Heart right ventricle (tissue), 16 donors: ENCODE data around the gene NOXRED1. TPM values are rescaled to one million over a fixed set of nuclear protein-coding genes. Genes with fewer than 3 reads are reported as not detected.

ENCODE experiments used
- ATAC-seq, 8 donors: fragments of 200-7000 bp; cut with Tn5 transposase; one replicate each; pipeline ENCODE4 v1.9.1; 2020; ENCODE audit warnings: mild to moderate bottlenecking in 8 of 8, moderate library complexity in 8 of 8, moderate number of reproducible peaks in 1 of 8
- DNase-seq, 2 donors: peaks; one replicate each; pipeline ENCODE4 v3.0.0-alpha.2; 2020
- H3K27ac ChIP-seq, 10 donors: fragments of 200-600 bp; sonication (generic) in 2 of 10; one replicate each; pipeline versions ENCODE4 v1.5.0 to v1.8.0; 2020 to 2022; ENCODE audit warnings: mild to moderate bottlenecking in 3 of 10
- H3K27me3 ChIP-seq, 7 donors: fragments of 200-600 bp; one replicate each; pipeline ENCODE4 v1.8.0; 2021 to 2022; ENCODE audit warnings: mild to moderate bottlenecking in 2 of 7
- H3K36me3 ChIP-seq, 9 donors: fragments of 200-600 bp; sonication (generic) in 1 of 9; one replicate each; pipeline versions ENCODE4 v1.5.0 to v1.8.0; 2020 to 2022; ENCODE audit warnings: mild to moderate bottlenecking in 2 of 9
- H3K4me1 ChIP-seq, 9 donors: fragments of 200-600 bp; sonication (generic) in 1 of 9; one replicate each; pipeline versions ENCODE4 v1.5.0 to v1.8.0; 2020 to 2022; ENCODE audit warnings: mild to moderate bottlenecking in 4 of 9
- H3K4me3 ChIP-seq, 10 donors: fragments of 200-600 bp; sonication (generic) in 2 of 10; one replicate each; pipeline versions ENCODE4 v1.5.0 to v1.8.0; 2020 to 2022; ENCODE audit warnings: mild to moderate bottlenecking in 7 of 10, moderate library complexity in 2 of 10
- H3K9me3 ChIP-seq, 11 donors: fragments of 200-600 bp in 10 of 11; sonication (generic) in 2 of 11; one replicate each; pipeline versions ENCODE4 v1.5.0 to v1.8.0; 2013 to 2022; ENCODE audit warnings: mild to moderate bottlenecking in 2 of 11, control low read depth in 1 of 11, moderate library complexity in 1 of 11
- CTCF ChIP-seq, 9 donors: fragments of 200-600 bp; sonication (generic) in 2 of 9; IDR thresholded peaks; one replicate each; pipeline versions ENCODE4 v1.5.0 to v1.8.0; 2021 to 2022; ENCODE audit warnings: antibody characterized with exemption in 9 of 9, mild to moderate bottlenecking in 5 of 9, moderate library complexity in 1 of 9
- WGBS, 2 donors: extraction: QIAGEN DNeasy Blood & Tissue Kit; methylation state at CpG; one replicate each; pipeline ENCODE4 v1.1.7; 2013; ENCODE audit warnings: inconsistent platforms in 1 of 2; 5-methylcytosine and 5-hydroxymethylcytosine counted together
- intact Hi-C, 10 donors: fragments of 100-400 bp; cut with DNase I; formaldehyde crosslinking; loops; one replicate each; pipeline versions ENCODE4 v1.11.1 to v1.14.2; 2022
- polyA plus RNA-seq, 2 donors: library from polyadenylated mRNA; stranded (reverse); fragments of 200-250 nt; gene quantifications; one replicate each; pipeline ENCODE4 v1.2.3, GENCODE V29; 2013
- total RNA-seq, 10 donors: library from RNA; stranded (reverse); fragmentation: NEBNext Ultra II Directional in 3 of 10; extraction: Animal tissue kit (Norgen Biotek cat#: 25700) in 3 of 10; gene quantifications; one replicate each; pipeline versions ENCODE4 v1.2.1 to v1.2.4, GENCODE V29; 2021 to 2023
- donor health status: Arrhythmogenic right ventricular cardiomyopathy.
- donor health status: ischemic (EF 13 %, LVEDD 7.1; RV severe dilation, severe dysfunction).
- donor health status: healthy with polysubstance abuse.
- donor health status: DM: no; HTN: yes; CAD: no.
- donor health status: DM: no; HTN: no; CAD: no.
- donor health status: ischemic (EF 25% LVEDD 6.9; RV normal size, moderate dysfunction).
- donor health status: ischemic (EF 25% LVEDD 5.7; RV mildly dilated, moderate dysfunction).
- donor health status: healthy.
- donor health status: DM: yes; HTN: yes; CAD: no.
- donor health status: Ischemic cardiomyopathy.
- donor health status: ischemic (EF 35%, LVEDD 5.7; RV mildly dilated, moderate dysfunction).
- donor health status: nonischemic (EF 11% LVEDD 7.7; RV severe dilation, severe dysfunction).
- donor health status: DM: yes; HTN: yes; CAD: no.
- donor health status: PGD.
- donor health status: ischemic (EF 29% LVEDD 5.4; RV normal size, mild dysfunction).
- donor health status: nonischemic (EF 23%, LVEDD 6.1; RV moderate dilation, normal function).

The NOXRED1 gene
- total and polyA plus RNA-seq, 12 donors: 0.04 to 0.40 (median 0.22) TPM; not detected in 6

- no peak for ATAC-seq
- no peak overlapping the region for H3K27ac ChIP-seq
- no peaks in the 10 kb centered on the region for H3K27me3 ChIP-seq
- no peak for DNase-seq
- H3K9me3 ChIP-seq: no peaks in the 10 kb centered on the region
- no peak for TF ChIP-seq CTCF (IDR thresholded peaks at IDR 0.05)
- peaks cover 8 to 76% (median 65%) of the 10 kb centered on the region in 9 donors for H3K36me3 ChIP-seq
- intact Hi-C loops: loop anchor here in 3 of 10 donors (10.0 kb wide), 2 partner anchors 77 to 237 kb away; partner anchors contain the start of genes ALKBH1 (in 1 of the 3) and SLIRP (in 1 of the 3)
- no peaks in the 10 kb centered on the region for H3K4me1 ChIP-seq
- no peak overlapping the region for H3K4me3 ChIP-seq
- 91 to 92% methylated on average over 5 of the region's 5 CpGs for WGBS, 2 donors
These were observed 44.5 kb upstream of the NOXRED1 start for GRCh38 chr14:77467801-77468200.

GRCh38 chr14:77459072-77459723, 35.9 kb upstream of the NOXRED1 start:
- H3K4me3 ChIP-seq: peak overlapping the region; percentile 75 to 99 (median 95)
- no peaks in the 10 kb centered on the region for H3K9me3 ChIP-seq
- peak in 1 of 2 donors; percentile 35 for DNase-seq
- H3K27ac ChIP-seq: peak overlapping the region in 2 of 10 donors; percentile 91 to 95
- intact Hi-C loops: loop anchor here in 7 of 10 donors (2.0 to 10.0 kb wide), 9 partner anchors 86 to 246 kb away; partner anchors contain the start of genes ALKBH1 (in 5 of the 7), GSTZ1 (in 5 of the 7), POMT2 (in 5 of the 7) and SLIRP (in 5 of the 7)
- H3K36me3 ChIP-seq: peaks cover 0 to 50% (median 32%) of the 10 kb centered on the region in 9 donors
- no peak for ATAC-seq
- 41 to 43% methylated on average over 13 of the region's 13 CpGs for WGBS, 2 donors
- H3K4me1 ChIP-seq: peaks cover 5 to 36% (median 26%) of the 10 kb centered on the region in 9 donors
- TF ChIP-seq CTCF (IDR thresholded peaks at IDR 0.05): peak in 8 of 9 donors; percentile 22 to 69 (median 54)
- no peaks in the 10 kb centered on the region for H3K27me3 ChIP-seq

- TF ChIP-seq CTCF (IDR thresholded peaks at IDR 0.05): no peak
- DNase-seq: no peak
- H3K9me3 ChIP-seq: no peaks in the 10 kb centered on the region
- peak overlapping the region; percentile 75 to 99 (median 95) for H3K4me3 ChIP-seq
- H3K36me3 ChIP-seq: peaks cover 0 to 48% (median 24%) of the 10 kb centered on the region in 9 donors
- no peaks in the 10 kb centered on the region for H3K27me3 ChIP-seq
- peaks cover 5 to 36% (median 26%) of the 10 kb centered on the region in 9 donors for H3K4me1 ChIP-seq
- peak overlapping the region; percentile 77 to 96 (median 90) for H3K27ac ChIP-seq
- peak in 7 of 8 donors; percentile 9 to 62 (median 31) for ATAC-seq
- intact Hi-C loops: loop anchor here in 7 of 10 donors (2.0 to 10.0 kb wide), 9 partner anchors 86 to 246 kb away; partner anchors contain the start of genes ALKBH1 (in 5 of the 7), GSTZ1 (in 5 of the 7), POMT2 (in 5 of the 7) and SLIRP (in 5 of the 7)
- WGBS, 2 donors: 1% methylated on average over 29 of the region's 29 CpGs
These were observed 35.1 kb upstream of the NOXRED1 start for GRCh38 chr14:77458249-77458950.
